NCI-H1048 (cell line): Measurements from ENCODE around the gene PRRT3.
A peak's percentile ranks its signal among the peaks of the same experiment; 100 is the strongest.
"Not testable (repeated sequence)": the region's sequence is repeated elsewhere in the genome, so short reads cannot be mapped to it uniquely, and the experiment has no call there.

Experiments
- DNase-seq: peaks from one replicate; lab custom pipeline; 2025; lab: John Stamatoyannopoulos, UW

The PRRT3 gene

GRCh38 chr3:9917820-9918219 lies 34.4 kb downstream of the PRRT3 start:
- DNase-seq: no peak

DNA sequence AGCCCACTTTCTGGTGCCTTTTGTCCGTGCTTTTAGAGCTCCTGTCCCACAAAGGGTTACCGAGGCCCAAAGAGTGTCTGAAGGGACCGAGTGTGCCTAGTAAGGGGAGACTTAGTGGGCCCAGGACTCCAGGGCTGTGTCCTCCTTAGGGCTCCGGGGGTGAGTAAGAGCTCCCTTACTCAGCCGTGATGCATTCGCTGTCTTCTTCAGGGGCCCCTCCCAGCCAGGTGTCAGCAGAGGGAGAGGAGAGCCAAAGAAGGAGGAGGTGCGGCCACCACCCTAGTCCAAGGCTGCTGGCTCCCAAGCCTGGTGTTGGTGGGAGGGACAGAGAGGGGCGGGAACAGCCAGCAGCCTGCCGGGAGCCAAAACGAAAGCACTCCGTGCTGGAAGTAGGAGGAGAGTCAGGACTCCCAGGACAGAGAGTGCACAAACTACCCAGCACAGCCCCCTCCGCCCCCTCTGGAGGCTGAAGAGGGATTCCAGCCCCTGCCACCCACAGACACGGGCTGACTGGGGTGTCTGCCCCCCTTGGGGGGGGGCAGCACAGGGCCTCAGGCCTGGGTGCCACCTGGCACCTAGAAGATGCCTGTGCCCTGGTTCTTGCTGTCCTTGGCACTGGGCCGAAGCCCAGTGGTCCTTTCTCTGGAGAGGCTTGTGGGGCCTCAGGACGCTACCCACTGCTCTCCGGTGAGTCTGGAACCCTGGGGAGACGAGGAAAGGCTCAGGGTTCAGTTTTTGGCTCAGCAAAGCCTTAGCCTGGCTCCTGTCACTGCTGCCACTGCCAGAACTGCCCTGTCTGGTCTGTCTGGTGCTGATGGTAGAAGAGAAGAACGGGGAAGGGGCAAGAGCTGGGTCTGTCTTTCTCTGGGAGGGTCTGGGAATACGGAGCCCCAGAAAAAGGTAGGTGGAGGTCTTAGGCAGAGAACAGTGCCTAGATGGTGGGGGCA lies 35.2 kb downstream of the PRRT3 start, which contains the start of gene IL17RC:
IL17RC (plus strand) TSS at position 365 of the 947 bp plus-strand sequence; CDS start at position 583, 218 bp downstream.
- peak; percentile 36 for DNase-seq

GRCh38 chr3:9916346-9916733 lies 35.9 kb downstream of the PRRT3 start:
- DNase-seq: no peak

GRCh38 chr3:9915254-9916141 lies 36.7 kb downstream of the PRRT3 start:
- DNase-seq: no peak

- peak; percentile 3 for DNase-seq
Measured at GRCh38 chr3:9914559-9915253, 37.5 kb downstream of the PRRT3 start.

GRCh38 chr3:9914011-9914410 lies 38.2 kb downstream of the PRRT3 start:
- no peak for DNase-seq

DNA sequence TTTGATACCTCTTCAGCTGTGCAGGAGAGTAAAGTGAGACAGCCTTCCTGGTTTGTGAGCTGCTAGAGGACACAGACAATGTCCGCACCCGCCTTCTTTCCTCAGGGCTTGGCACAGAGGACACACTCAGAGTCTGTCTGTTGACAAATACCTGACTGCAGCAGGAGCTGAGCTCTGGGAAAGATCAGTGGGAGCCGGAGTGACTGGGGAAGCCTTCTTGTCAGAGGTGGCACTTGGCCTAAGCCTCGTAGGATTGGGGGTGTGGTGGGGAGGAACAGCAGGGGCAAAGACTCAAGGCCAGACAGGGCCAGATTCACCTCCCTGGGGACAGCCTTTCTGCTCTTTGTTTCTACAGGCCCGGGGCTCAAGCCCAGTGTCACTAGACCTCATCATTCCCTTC lies 38.6 kb downstream of the PRRT3 start:
- DNase-seq: no peak

GRCh38 chr3:9912294-9912935 lies 39.8 kb downstream of the PRRT3 start:
- no peak for DNase-seq

- no peak for DNase-seq
Measured at GRCh38 chr3:9911863-9912262, 40.3 kb downstream of the PRRT3 start.

DNA sequence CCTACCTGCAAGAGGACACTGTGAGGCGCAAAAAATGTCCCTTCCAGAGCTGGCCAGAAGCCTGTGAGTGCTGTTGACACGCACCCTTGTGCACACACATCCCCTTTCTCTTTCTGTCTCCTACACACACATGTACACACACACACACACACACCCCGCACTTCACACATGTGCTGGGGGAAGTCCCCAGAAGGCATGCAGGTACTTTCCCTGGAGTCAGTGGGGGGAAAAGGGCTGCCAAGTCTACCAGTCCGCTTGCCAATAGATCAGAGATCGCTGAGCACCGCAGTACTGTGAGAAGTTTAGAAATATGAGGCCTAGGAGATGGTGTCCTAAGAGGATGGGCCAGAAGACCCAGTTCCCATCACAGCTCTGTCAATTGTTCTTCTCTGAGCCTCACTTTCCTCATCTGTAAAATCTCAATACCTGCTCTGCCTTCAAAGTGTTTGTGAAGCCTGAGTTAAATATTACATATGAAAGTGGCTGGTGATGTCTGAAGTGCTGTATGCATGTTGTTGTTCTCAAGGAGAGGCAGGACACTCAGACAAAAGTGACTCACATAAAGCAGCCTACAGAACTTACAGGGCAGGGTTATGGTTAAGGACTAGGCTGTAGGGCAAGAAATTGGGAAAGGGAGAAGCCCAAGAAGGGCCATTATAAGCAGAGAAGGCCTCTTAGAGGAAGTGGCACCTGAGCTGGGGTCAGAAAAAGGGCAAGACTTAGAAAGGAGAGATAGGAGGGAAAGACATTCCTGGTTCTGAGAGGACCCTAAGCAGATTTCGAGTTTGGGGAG lies 42.8 kb downstream of the PRRT3 start:
- DNase-seq: no peak

DNA sequence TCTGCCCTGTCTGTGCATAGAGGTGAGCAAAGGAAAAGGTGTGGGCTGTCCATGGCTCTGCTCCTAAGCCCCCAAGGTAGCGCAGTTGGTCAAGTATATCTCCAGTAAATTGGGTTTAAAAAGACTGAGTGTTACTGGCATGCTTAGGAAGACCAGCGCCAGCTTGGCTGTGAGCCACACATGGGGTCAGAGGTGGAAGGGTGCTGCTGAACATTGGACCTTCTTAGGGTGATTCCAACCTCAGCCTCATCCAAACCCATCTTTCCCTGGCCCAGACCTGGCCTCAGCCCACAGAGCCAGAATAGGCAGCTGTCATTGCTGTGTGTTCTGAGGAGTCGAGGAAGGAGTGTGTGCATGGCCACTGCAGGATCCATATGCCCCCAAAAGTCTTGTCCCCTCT lies 43.9 kb downstream of the PRRT3 start:
- DNase-seq: no peak

DNA sequence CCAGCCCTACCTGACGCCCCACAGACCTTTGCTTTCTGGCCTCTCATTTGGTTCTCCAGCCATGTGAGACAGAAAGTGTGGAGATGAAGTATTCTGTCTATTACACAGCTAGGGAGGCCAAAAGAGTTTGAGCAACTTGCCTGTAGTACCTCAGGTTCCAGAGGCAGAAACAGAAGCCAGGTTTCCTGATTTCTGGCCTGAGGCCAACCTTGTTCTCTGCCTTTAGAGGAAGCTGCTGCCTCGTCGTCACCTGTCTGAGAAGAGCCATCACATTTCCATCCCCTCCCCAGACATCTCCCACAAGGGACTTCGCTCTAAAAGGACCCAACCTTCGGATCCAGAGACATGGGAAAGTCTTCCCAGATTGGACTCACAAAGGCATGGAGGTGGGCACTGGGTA lies 45.7 kb downstream of the PRRT3 start:
- DNase-seq: no peak

DNA sequence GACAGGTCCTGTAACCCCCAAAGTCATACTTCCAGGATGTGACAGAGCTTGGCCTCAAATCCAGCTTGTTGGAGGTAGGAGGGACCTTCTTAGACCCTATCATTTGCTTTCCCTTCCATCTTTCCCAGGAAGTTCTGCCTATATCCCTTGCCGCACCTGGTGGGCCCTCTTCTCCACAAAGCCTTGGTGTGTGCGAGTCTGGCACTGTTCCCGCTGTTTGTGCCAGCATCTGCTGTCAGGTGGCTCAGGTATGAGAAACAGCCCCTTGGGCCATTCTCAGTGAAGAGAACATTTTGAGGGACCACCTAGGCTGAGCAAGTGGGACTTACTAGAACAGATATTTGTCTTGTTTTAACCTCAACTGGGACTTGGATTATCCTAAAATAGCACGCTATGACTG lies 48.3 kb downstream of the PRRT3 start:
- no peak for DNase-seq

- no peak for DNase-seq
Measured at GRCh38 chr3:9903238-9903624, 49.0 kb downstream of the PRRT3 start.

DNA sequence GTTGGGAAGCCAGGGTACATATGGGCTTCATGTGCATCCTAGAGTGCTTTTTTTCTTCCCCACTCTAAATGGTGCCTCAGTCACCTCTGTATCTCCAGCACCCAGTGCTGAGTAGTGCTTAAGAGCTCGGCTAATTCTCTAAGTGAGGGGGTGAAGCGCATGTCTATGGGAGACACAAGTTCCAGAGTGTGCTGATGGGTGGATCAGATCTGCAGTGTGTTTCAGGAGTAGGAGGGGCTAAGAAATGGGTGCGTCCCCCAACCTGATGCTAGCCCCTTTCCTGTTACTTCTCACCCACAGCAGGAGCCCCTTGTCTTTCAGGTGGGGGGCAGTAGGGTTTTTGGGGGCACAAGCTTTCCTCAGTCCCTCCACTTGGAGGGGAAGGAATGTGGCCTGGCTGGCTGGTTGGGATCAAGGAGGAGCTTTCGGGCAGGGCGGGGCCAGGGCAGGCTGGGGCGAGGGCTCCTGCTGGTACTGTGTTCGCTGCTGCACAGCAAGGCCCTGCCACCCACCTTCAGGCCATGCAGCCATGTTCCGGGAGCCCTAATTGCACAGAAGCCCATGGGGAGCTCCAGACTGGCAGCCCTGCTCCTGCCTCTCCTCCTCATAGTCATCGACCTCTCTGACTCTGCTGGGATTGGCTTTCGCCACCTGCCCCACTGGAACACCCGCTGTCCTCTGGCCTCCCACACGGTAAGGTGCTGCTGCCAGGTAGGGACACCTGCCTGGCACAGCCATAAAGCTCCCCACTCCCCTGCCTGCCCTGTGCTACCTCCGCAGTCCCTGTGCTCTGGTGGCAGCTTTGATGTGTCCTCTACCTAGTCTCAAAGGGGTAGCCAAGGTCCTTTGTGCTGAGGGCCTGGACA lies 49.6 kb downstream of the PRRT3 start, which contains the start of gene IL17RE:
IL17RE (plus strand) TSS at position 477 of the 866 bp plus-strand sequence; CDS start at position 562, 85 bp downstream.
- DNase-seq: no peak

GRCh38 chr3:9901967-9902366 lies 50.2 kb downstream of the PRRT3 start:
- no peak for DNase-seq

DNA sequence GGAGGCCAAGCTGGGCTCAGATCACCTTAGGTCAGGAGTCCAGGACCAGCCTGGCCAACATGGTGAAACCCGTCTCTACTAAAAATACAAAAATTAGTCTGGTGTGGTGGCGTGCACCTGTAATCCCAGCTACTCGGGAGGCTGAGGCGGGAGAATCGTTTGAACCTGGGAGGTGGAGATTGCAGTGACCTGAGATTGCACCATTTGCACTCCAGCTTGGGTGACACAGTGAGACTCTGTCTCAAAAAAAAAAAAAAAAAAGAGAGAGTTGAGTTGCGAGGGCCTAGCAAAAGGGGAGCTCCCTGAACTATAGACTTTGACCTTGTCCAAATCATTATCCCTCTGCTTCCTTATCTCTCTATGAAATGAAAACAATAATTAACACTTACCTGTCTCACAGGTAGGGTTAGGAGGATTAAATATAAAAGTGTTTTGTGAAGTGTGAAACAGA lies 51.2 kb downstream of the PRRT3 start:
- DNase-seq: not testable (repeated sequence)

DNA sequence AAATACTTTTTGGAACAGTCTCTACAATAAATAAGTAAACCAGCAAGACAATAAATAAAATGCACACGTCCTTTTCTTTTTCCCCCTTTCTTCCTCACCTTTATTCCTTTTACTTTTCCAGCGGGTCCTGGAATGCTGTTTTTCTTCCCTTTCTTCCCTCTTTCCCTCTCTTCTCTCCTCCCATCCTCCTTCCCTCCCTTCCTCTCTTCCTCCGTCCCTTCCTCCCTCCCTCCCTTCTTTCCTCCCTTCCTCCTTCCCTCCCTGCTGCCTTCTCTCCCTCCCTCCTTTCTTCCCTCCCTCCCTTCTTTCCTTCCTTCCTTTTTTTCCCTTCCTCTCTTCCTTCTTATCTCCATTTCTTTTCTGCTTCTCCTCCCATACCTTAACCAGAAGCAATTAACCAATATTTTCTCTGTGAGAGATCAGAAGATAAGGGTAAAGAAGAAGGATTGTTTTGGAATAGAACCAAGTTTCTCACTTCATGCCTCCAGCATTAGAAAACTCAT lies 52.9 kb downstream of the PRRT3 start:
- DNase-seq: no peak

- no peak for DNase-seq
Measured at GRCh38 chr3:9898467-9899241, 53.6 kb downstream of the PRRT3 start.
